ENCODE measurements around the gene AGR2. TPM values are rescaled to one million over a fixed set of nuclear protein-coding genes. Genes with fewer than 3 reads are reported as not detected.

AGR2 gene
- total and polyA plus RNA-seq, 3 donors from 2014 or later, result 0.16 to 1.5 TPM; not detected in 1

- Histone ChIP-seq H3K4me1 (no peaks in the 10 kb centered on the region), H3K27ac (no peak overlapping the region), H3K27me3 (no peaks in the 10 kb centered on the region), H3K9me3 (no peaks in the 10 kb centered on the region), H3K36me3 (ENCODE audit: low read depth, missing control alignments) (no peaks in the 10 kb centered on the region), H3K4me3 (no peak overlapping the region)
- DNase-seq, result no peak
- 91 to 95% methylated on average over 5 of the region's 5 CpGs for WGBS, 2 donors
- TF ChIP-seq, protein P1, sequence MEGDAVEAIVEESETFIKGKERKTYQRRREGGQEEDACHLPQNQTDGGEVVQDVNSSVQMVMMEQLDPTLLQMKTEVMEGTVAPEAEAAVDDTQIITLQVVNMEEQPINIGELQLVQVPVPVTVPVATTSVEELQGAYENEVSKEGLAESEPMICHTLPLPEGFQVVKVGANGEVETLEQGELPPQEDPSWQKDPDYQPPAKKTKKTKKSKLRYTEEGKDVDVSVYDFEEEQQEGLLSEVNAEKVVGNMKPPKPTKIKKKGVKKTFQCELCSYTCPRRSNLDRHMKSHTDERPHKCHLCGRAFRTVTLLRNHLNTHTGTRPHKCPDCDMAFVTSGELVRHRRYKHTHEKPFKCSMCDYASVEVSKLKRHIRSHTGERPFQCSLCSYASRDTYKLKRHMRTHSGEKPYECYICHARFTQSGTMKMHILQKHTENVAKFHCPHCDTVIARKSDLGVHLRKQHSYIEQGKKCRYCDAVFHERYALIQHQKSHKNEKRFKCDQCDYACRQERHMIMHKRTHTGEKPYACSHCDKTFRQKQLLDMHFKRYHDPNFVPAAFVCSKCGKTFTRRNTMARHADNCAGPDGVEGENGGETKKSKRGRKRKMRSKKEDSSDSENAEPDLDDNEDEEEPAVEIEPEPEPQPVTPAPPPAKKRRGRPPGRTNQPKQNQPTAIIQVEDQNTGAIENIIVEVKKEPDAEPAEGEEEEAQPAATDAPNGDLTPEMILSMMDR (IDR thresholded peaks at IDR 0.05), result no peak
- no peak for TF ChIP-seq POLR2A (IDR thresholded peaks at IDR 0.05)
- intact Hi-C loops (cut with DNase I; ENCODE audit: low total_unique reads), result no loop called here
These were observed 31.7 kb upstream of the AGR2 start for GRCh38 chr7:16836481-16836880.

GRCh38 chr7:16833373-16833772, 28.6 kb upstream of the AGR2 start:
- TF ChIP-seq, protein P1 (IDR thresholded peaks at IDR 0.05), result no peak
- TF ChIP-seq POLR2A (IDR thresholded peaks at IDR 0.05), result no peak
- Histone ChIP-seq H3K36me3 (ENCODE audit: low read depth, missing control alignments) (no peaks in the 10 kb centered on the region), H3K4me1 (no peaks in the 10 kb centered on the region), H3K4me3 (no peak overlapping the region), H3K27ac (no peak overlapping the region), H3K27me3 (no peaks in the 10 kb centered on the region), H3K9me3 (no peaks in the 10 kb centered on the region)
- 74 to 90% methylated on average over 1 of the region's 1 CpG for WGBS, 2 donors
- intact Hi-C loops (cut with DNase I; ENCODE audit: low total_unique reads), result no loop called here
- no peak for DNase-seq

- Histone ChIP-seq H3K27ac (no peak overlapping the region), H3K9me3 (no peaks in the 10 kb centered on the region), H3K4me3 (no peak overlapping the region), H3K27me3 (no peaks in the 10 kb centered on the region), H3K4me1 (no peaks in the 10 kb centered on the region), H3K36me3 (ENCODE audit: low read depth, missing control alignments) (no peaks in the 10 kb centered on the region)
- TF ChIP-seq POLR2A (IDR thresholded peaks at IDR 0.05), result no peak
- TF ChIP-seq, protein P1 (IDR thresholded peaks at IDR 0.05), result no peak
- DNase-seq, result no peak
- intact Hi-C loops (cut with DNase I; ENCODE audit: low total_unique reads), result no loop called here
These were observed 21.3 kb upstream of the AGR2 start for GRCh38 chr7:16826060-16826459.

DNA sequence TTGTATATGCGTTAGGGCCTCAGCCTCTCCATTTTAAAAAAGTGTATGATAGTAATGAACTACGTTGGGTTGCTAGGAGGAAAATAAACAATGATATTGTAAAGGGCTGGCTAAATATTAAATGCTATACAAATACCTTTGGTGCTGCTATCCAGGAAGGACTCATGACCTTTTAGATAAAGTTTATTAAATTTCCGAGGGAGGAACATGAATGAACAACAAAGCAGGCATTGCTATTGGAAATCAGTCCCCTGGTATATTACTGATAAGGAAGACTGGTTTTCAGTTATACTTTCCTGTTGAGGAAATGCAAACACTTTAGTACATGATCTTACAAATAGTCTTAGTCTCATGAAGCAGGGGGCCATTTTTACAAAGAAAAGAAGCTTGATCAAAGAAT, 17.2 kb upstream of the AGR2 start:
- H3K36me3 ChIP-seq (ENCODE audit: low read depth, missing control alignments), result no peaks in the 10 kb centered on the region
- intact Hi-C loops (cut with DNase I; ENCODE audit: low total_unique reads), result no loop called here
- no peak for TF ChIP-seq POLR2A (IDR thresholded peaks at IDR 0.05)
- TF ChIP-seq, protein P1 (IDR thresholded peaks at IDR 0.05), result no peak
- no peak overlapping the region for H3K4me3 ChIP-seq
- no peaks in the 10 kb centered on the region for H3K9me3 ChIP-seq
- DNase-seq, result no peak
- H3K27ac ChIP-seq, result no peak overlapping the region
- no peaks in the 10 kb centered on the region for H3K4me1 ChIP-seq
- H3K27me3 ChIP-seq, result no peaks in the 10 kb centered on the region
- WGBS, 2 donors, result 62 to 78% methylated on average over 3 of the region's 3 CpGs

- TF ChIP-seq POLR2A (IDR thresholded peaks at IDR 0.05), result no peak
- TF ChIP-seq, protein P1 (IDR thresholded peaks at IDR 0.05), result no peak
- intact Hi-C loops (cut with DNase I; ENCODE audit: low total_unique reads), result no loop called here
- H3K27ac ChIP-seq, result no peak overlapping the region
- no peaks in the 10 kb centered on the region for H3K9me3 ChIP-seq
- WGBS, 2 donors, result 62 to 72% methylated on average over 3 of the region's 3 CpGs
- no peaks in the 10 kb centered on the region for H3K36me3 ChIP-seq (ENCODE audit: low read depth, missing control alignments)
- DNase-seq, result no peak
- H3K4me3 ChIP-seq, result no peak overlapping the region
- H3K27me3 ChIP-seq, result no peaks in the 10 kb centered on the region
- H3K4me1 ChIP-seq, result no peaks in the 10 kb centered on the region
These were observed 13.9 kb upstream of the AGR2 start for GRCh38 chr7:16818732-16819131.
